HEK293 (cell line): ENCODE results near the gene MLPH.

Experiments
- CTCF ChIA-PET: fragments of 350-600 bp; formaldehyde crosslinking; extraction: SDS; loops from one replicate; lab custom pipeline; 2021; ENCODE audit warnings: antibody characterized with exemption; lab: Yijun Ruan, JAX
- POLR2A ChIA-PET: fragments of 300-600 bp; formaldehyde crosslinking; extraction: SDS; loops from one replicate; lab custom pipeline; 2020; ENCODE audit warnings: antibody characterized with exemption, inconsistent platforms; lab: Yijun Ruan, JAX
- H3K27ac ChIP-seq: fragments of 200-500 bp; sonication (Bioruptor generic); 2 replicates; pipeline ENCODE4 v1.5.1; 2014; ENCODE audit warnings: low read depth, low read length, control low read depth, inconsistent platforms; ENCODE audit errors: extremely low read depth
- H3K36me3 ChIP-seq, 2 experiments: fragments of 200-500 bp in 1 of 2; sonication (Bioruptor generic) in 1 of 2; 1 replicate in 1 of 2; 2 replicates in 1 of 2; pipeline ENCODE4 v1.5.1; 2014 to 2017; ENCODE audit warnings: inconsistent platforms in 2 of 2, low read length in 2 of 2; ENCODE audit not compliant: control insufficient read depth in 2 of 2, insufficient read depth in 1 of 2
- H3K4me1 ChIP-seq: fragments of 200-500 bp; sonication (Bioruptor generic); 2 replicates; pipeline ENCODE4 v1.5.1; 2014; ENCODE audit warnings: mild to moderate bottlenecking, low read length, inconsistent platforms; ENCODE audit not compliant: control insufficient read depth, insufficient read depth
- H3K4me3 ChIP-seq: 2 replicates; pipeline ENCODE4 v1.5.1; 2011; ENCODE audit warnings: low read depth, mild to moderate bottlenecking, control low read depth, low read length, moderate library complexity
- H3K9me3 ChIP-seq: fragments of 200-500 bp; sonication (Bioruptor generic); 2 replicates; pipeline ENCODE4 v1.5.1; 2014; ENCODE audit warnings: low read depth, low read length, inconsistent platforms; ENCODE audit not compliant: control insufficient read depth, insufficient read depth
- KLF8 ChIP-seq: fragments of 450-650 bp; formaldehyde crosslinking; IDR thresholded peaks from 2 replicates; pipeline ENCODE4 v1.5.1; 2016; ENCODE audit warnings: missing biosample characterization, missing genetic modification characterization
- SCRT1 ChIP-seq: fragments of 450-650 bp; formaldehyde crosslinking; IDR thresholded peaks from 2 replicates; pipeline ENCODE4 v1.5.1; 2016; ENCODE audit warnings: missing biosample characterization, missing genetic modification characterization, borderline replicate concordance
- SP2 ChIP-seq: fragments of 450-650 bp; formaldehyde crosslinking; IDR thresholded peaks from 2 replicates; pipeline ENCODE4 v1.5.1; 2016; ENCODE audit warnings: missing biosample characterization, missing genetic modification characterization
- ZBTB48 ChIP-seq: fragments of 450-650 bp; formaldehyde crosslinking; IDR thresholded peaks from 2 replicates; pipeline ENCODE4 v1.5.1; 2016; ENCODE audit warnings: missing biosample characterization, missing genetic modification characterization
- ZNF169 ChIP-seq: fragments of 450-650 bp; formaldehyde crosslinking; IDR thresholded peaks from 2 replicates; pipeline ENCODE4 v1.5.1; 2016; ENCODE audit warnings: missing biosample characterization, missing genetic modification characterization
- ZNF214 ChIP-seq: fragments of 450-650 bp; formaldehyde crosslinking; IDR thresholded peaks from 2 replicates; pipeline ENCODE4 v1.5.1; 2017; ENCODE audit warnings: missing biosample characterization, mild to moderate bottlenecking, missing genetic modification characterization, borderline replicate concordance
- ZNF529 ChIP-seq: fragments of 450-650 bp; formaldehyde crosslinking; IDR thresholded peaks from 2 replicates; pipeline ENCODE4 v1.5.1; 2017; ENCODE audit warnings: missing genetic modification characterization, missing biosample characterization; ENCODE audit not compliant: insufficient replicate concordance
- ZNF530 ChIP-seq: fragments of 450-650 bp; formaldehyde crosslinking; IDR thresholded peaks from 2 replicates; pipeline ENCODE4 v1.5.1; 2016; ENCODE audit warnings: low read depth, missing biosample characterization, missing genetic modification characterization
- ZNF548 ChIP-seq: fragments of 450-650 bp; formaldehyde crosslinking; IDR thresholded peaks from 2 replicates; pipeline ENCODE4 v1.5.1; 2016; ENCODE audit warnings: missing biosample characterization, missing genetic modification characterization
- ZNF549 ChIP-seq: fragments of 450-650 bp; IDR thresholded peaks from 2 replicates; pipeline ENCODE4 v1.5.1; 2018; ENCODE audit warnings: missing biosample characterization, missing genetic modification characterization, mild to moderate bottlenecking, inconsistent platforms, moderate library complexity
- ZNF585B ChIP-seq: fragments of 450-650 bp; formaldehyde crosslinking; IDR thresholded peaks from 2 replicates; pipeline ENCODE4 v1.5.1; 2016; ENCODE audit warnings: missing biosample characterization, missing genetic modification characterization
- ZNF626 ChIP-seq: fragments of 450-650 bp; sonication (Bioruptor Pico); formaldehyde crosslinking; IDR thresholded peaks from 2 replicates; pipeline ENCODE4 v1.5.1; 2018; ENCODE audit warnings: missing biosample characterization, missing genetic modification characterization, inconsistent platforms
- ZNF701 ChIP-seq: fragments of 450-650 bp; formaldehyde crosslinking; IDR thresholded peaks from 2 replicates; pipeline ENCODE4 v1.5.1; 2016; ENCODE audit warnings: missing biosample characterization, missing genetic modification characterization
- ZNF76 ChIP-seq: fragments of 450-650 bp; formaldehyde crosslinking; IDR thresholded peaks from 2 replicates; pipeline ENCODE4; 2016; ENCODE audit warnings: low read depth, missing biosample characterization, missing genetic modification characterization, borderline replicate concordance
- ZNF792 ChIP-seq: fragments of 450-650 bp; formaldehyde crosslinking; IDR thresholded peaks from 2 replicates; pipeline ENCODE4 v1.5.1; 2016; ENCODE audit warnings: missing biosample characterization, missing genetic modification characterization
- ZSCAN23 ChIP-seq: fragments of 450-650 bp; formaldehyde crosslinking; IDR thresholded peaks from 2 replicates; pipeline ENCODE4 v1.5.1; 2016; ENCODE audit warnings: missing biosample characterization, missing genetic modification characterization
- TF ChIP-seq, protein P1 (sequence below): fragments of 450-650 bp; formaldehyde crosslinking; conservative IDR thresholded peaks from 2 replicates; pipeline ENCODE4 v1.5.1; 2016; ENCODE audit warnings: low read depth, missing biosample characterization, missing genetic modification characterization
- TF ChIP-seq, protein P2 (sequence below): fragments of 450-650 bp; formaldehyde crosslinking; IDR thresholded peaks from 2 replicates; pipeline ENCODE4 v1.5.1; 2017; ENCODE audit warnings: missing biosample characterization, missing genetic modification characterization
- TF ChIP-seq, protein P3 (sequence below): fragments of 450-650 bp; formaldehyde crosslinking; IDR thresholded peaks from 2 replicates; pipeline ENCODE4 v1.5.1; 2016; ENCODE audit warnings: missing biosample characterization, missing genetic modification characterization

The MLPH gene

DNA sequence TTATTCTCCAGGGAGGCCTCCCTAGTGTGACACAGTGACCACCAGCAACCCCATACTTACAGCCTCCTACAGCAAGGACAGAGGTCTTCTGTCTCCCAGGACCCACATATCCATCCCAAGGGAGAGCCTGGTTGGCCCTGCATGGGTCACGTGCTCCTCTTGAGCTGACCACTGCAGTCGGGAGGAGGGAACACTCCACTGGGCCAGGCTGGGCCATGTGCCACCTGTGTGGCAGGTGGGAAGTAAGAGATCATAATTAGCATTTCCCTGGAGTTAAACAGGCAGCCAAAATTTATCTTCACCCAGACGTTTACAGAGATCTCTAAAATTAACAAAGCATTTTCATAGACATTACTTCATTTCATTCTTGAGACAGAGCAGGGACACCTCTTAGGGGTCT is 33.4 kb upstream of the MLPH start:
- Histone ChIP-seq H3K27ac (no peak overlapping the region), H3K4me1 (no peaks in the 10 kb centered on the region), H3K4me3 (no peak overlapping the region), H3K36me3 (no peaks in the 10 kb centered on the region), H3K9me3 (no peaks in the 10 kb centered on the region)
- POLR2A ChIA-PET = no interaction called here
- TF ChIP-seq, protein P1, sequence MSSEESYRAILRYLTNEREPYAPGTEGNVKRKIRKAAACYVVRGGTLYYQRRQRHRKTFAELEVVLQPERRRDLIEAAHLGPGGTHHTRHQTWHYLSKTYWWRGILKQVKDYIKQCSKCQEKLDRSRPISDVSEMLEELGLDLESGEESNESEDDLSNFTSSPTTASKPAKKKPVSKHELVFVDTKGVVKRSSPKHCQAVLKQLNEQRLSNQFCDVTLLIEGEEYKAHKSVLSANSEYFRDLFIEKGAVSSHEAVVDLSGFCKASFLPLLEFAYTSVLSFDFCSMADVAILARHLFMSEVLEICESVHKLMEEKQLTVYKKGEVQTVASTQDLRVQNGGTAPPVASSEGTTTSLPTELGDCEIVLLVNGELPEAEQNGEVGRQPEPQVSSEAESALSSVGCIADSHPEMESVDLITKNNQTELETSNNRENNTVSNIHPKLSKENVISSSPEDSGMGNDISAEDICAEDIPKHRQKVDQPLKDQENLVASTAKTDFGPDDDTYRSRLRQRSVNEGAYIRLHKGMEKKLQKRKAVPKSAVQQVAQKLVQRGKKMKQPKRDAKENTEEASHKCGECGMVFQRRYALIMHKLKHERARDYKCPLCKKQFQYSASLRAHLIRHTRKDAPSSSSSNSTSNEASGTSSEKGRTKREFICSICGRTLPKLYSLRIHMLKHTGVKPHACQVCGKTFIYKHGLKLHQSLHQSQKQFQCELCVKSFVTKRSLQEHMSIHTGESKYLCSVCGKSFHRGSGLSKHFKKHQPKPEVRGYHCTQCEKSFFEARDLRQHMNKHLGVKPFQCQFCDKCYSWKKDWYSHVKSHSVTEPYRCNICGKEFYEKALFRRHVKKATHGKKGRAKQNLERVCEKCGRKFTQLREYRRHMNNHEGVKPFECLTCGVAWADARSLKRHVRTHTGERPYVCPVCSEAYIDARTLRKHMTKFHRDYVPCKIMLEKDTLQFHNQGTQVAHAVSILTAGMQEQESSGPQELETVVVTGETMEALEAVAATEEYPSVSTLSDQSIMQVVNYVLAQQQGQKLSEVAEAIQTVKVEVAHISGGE (tag by site-specific recombination) = no peak
- TF ChIP-seq ZNF548 (no peak), KLF8 (tag by site-specific recombination) (no peak), ZNF701 (tag by site-specific recombination) (no peak), ZNF169 (tag by site-specific recombination) (no peak), ZNF76 (tag by site-specific recombination) (no peak), ZNF214 (tag by site-specific recombination) (no peak), ZBTB48 (tag by site-specific recombination) (no peak), ZNF626 (tag by site-specific recombination) (no peak), ZNF530 (tag by site-specific recombination) (no peak), ZNF585B (no peak), SP2 (no peak), ZNF529 (tag by site-specific recombination) (no peak)
- TF ChIP-seq, protein P2, sequence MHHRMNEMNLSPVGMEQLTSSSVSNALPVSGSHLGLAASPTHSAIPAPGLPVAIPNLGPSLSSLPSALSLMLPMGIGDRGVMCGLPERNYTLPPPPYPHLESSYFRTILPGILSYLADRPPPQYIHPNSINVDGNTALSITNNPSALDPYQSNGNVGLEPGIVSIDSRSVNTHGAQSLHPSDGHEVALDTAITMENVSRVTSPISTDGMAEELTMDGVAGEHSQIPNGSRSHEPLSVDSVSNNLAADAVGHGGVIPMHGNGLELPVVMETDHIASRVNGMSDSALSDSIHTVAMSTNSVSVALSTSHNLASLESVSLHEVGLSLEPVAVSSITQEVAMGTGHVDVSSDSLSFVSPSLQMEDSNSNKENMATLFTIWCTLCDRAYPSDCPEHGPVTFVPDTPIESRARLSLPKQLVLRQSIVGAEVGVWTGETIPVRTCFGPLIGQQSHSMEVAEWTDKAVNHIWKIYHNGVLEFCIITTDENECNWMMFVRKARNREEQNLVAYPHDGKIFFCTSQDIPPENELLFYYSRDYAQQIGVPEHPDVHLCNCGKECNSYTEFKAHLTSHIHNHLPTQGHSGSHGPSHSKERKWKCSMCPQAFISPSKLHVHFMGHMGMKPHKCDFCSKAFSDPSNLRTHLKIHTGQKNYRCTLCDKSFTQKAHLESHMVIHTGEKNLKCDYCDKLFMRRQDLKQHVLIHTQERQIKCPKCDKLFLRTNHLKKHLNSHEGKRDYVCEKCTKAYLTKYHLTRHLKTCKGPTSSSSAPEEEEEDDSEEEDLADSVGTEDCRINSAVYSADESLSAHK (tag by site-specific recombination) = no peak
- TF ChIP-seq, protein P3, sequence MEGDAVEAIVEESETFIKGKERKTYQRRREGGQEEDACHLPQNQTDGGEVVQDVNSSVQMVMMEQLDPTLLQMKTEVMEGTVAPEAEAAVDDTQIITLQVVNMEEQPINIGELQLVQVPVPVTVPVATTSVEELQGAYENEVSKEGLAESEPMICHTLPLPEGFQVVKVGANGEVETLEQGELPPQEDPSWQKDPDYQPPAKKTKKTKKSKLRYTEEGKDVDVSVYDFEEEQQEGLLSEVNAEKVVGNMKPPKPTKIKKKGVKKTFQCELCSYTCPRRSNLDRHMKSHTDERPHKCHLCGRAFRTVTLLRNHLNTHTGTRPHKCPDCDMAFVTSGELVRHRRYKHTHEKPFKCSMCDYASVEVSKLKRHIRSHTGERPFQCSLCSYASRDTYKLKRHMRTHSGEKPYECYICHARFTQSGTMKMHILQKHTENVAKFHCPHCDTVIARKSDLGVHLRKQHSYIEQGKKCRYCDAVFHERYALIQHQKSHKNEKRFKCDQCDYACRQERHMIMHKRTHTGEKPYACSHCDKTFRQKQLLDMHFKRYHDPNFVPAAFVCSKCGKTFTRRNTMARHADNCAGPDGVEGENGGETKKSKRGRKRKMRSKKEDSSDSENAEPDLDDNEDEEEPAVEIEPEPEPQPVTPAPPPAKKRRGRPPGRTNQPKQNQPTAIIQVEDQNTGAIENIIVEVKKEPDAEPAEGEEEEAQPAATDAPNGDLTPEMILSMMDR = no peak
- CTCF ChIA-PET = no interaction called here

DNA sequence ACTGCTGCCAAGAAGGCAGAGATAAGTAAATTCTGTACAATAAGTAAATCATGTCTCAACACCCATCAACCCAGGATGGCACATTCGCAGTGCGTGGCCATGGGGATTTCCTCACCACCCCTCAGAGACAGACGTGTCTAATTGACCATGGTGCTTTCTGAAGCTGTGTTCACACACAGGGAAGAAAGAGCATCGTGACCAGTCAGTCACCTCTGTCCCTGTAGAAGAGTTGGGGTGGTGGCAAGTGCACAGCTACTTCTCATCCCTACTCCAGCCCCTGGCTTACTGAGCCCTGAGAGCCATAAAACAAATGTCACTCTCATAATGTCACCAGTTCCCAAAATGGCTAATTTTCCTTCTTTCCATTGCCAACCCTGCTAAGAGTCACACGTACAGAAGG is 31.3 kb upstream of the MLPH start:
- Histone ChIP-seq H3K4me3 (no peak overlapping the region), H3K36me3 (no peaks in the 10 kb centered on the region), H3K9me3 (no peaks in the 10 kb centered on the region), H3K4me1 (no peaks in the 10 kb centered on the region), H3K27ac (no peak overlapping the region)
- TF ChIP-seq ZNF549 (tag by site-specific recombination) = no peak
- no peak for TF ChIP-seq ZSCAN23 (tag by site-specific recombination)
- TF ChIP-seq ZNF792 (tag by site-specific recombination) = no peak
- TF ChIP-seq, protein P2 (tag by site-specific recombination) = no peak
- TF ChIP-seq SCRT1 (tag by site-specific recombination) = no peak
- POLR2A ChIA-PET = no interaction called here
- CTCF ChIA-PET = no interaction called here
